HepG2 (cell line): ENCODE results near the gene CCDC86. TPM values are rescaled to one million over a fixed set of nuclear protein-coding genes. Genes with fewer than 3 reads are reported as not detected.

Source experiments
- ATAC-seq: fragments of 200-7000 bp; cut with Tn5 transposase; 3 replicates; pipeline ENCODE4 v1.9.1; 2020; ENCODE audit warnings: mild to moderate bottlenecking, moderate library complexity
- BruUV-seq: library from RNA; stranded (reverse); fragments of 400-500 nt; replicated peaks from 2 replicates; lab custom pipeline; 2021; lab: Mats Ljungman, UMichigan
- CTCF ChIA-PET: fragments of 300-600 bp; formaldehyde crosslinking; extraction: SDS; loops from one replicate; lab custom pipeline; 2021; ENCODE audit warnings: low total read pairs, inconsistent platforms, low intra/inter-chr PET ratio; lab: Yijun Ruan, JAX
- POLR2A ChIA-PET: fragments of 350-600 bp; sonication (Branson Sonifier 250); formaldehyde crosslinking; loops from one replicate; lab custom pipeline; 2020; ENCODE audit warnings: antibody characterized with exemption, inconsistent platforms; lab: Yijun Ruan, JAX
- DNase-seq: peaks from one replicate; pipeline ENCODE4 v3.0.0-alpha.2; 2015; ENCODE audit warnings: low spot score
- FAIRE-seq: peaks from 3 replicates; lab custom pipeline; 2011; peaks lifted over from hg19 to GRCh38; lab: Jason Lieb, UNC
- H2AFZ ChIP-seq: one replicate; pipeline ENCODE4 v1.6.1; 2011; ENCODE audit warnings: low read length, inconsistent platforms
- H3K27ac ChIP-seq: fragments of 300-600 bp; 3 replicates; pipeline ENCODE4 v1.8.0; 2011; ENCODE audit warnings: mixed run types, mild to moderate bottlenecking, mixed read lengths, low read length, inconsistent platforms; ENCODE audit not compliant: insufficient read depth; ENCODE audit errors: extremely low read length
- H3K27me3 ChIP-seq, 2 experiments: fragments of 200-600 bp in 1 of 2; 2 replicates in 1 of 2; 3 replicates in 1 of 2; pipeline versions ENCODE4 v1.6.0 to v1.8.0; 2011; ENCODE audit warnings: low read length in 2 of 2, mild to moderate bottlenecking in 2 of 2, moderate library complexity in 2 of 2, inconsistent platforms in 1 of 2; ENCODE audit not compliant: insufficient read depth in 2 of 2, control insufficient read depth in 1 of 2
- H3K36me3 ChIP-seq, 2 experiments: fragments of 200-600 bp in 1 of 2; replicated peaks in 1 of 2; 2 replicates in 1 of 2; 3 replicates in 1 of 2; pipeline versions ENCODE4 v1.5.1 to v1.8.0; 2011; ENCODE audit warnings: low read length in 2 of 2, inconsistent platforms in 1 of 2; ENCODE audit not compliant: insufficient read depth in 2 of 2, control insufficient read depth in 1 of 2
- H3K4me1 ChIP-seq: 2 replicates; pipeline ENCODE4 v1.5.1; 2012; ENCODE audit warnings: low read length, inconsistent platforms; ENCODE audit not compliant: insufficient read depth
- H3K4me2 ChIP-seq: 2 replicates; pipeline ENCODE4 v1.6.0; 2011; ENCODE audit warnings: low read depth, low read length, inconsistent platforms
- H3K4me3 ChIP-seq, 3 experiments: fragments of 200-600 bp in 1 of 3; sonication (generic), shearing (Covaris generic) in 1 of 3; replicated peaks in 1 of 3; 2 replicates each; pipeline ENCODE4 v1.5.1; 2011 to 2016; ENCODE audit warnings: low read length in 3 of 3, inconsistent platforms in 2 of 3, low read depth in 2 of 3, mild to moderate bottlenecking in 2 of 3, control low read depth in 1 of 3, mixed read lengths in 1 of 3; ENCODE audit not compliant: insufficient read depth in 1 of 3
- H3K79me2 ChIP-seq: one replicate; pipeline ENCODE4 v1.6.1; 2011; ENCODE audit warnings: low read length, inconsistent platforms; ENCODE audit not compliant: insufficient read depth
- H3K9ac ChIP-seq: 2 replicates; pipeline ENCODE4 v1.6.0; 2011; ENCODE audit warnings: mild to moderate bottlenecking, low read depth, low read length, inconsistent platforms; ENCODE audit not compliant: insufficient read depth
- H3K9me3 ChIP-seq: 2 replicates; pipeline ENCODE4 v1.5.1; 2012; ENCODE audit warnings: mild to moderate bottlenecking, low read length
- H4K20me1 ChIP-seq: 2 replicates; pipeline ENCODE4 v1.6.0; 2011; ENCODE audit warnings: inconsistent platforms, mild to moderate bottlenecking, low read length, moderate library complexity; ENCODE audit not compliant: insufficient read depth
- CENPT ChIP-seq: sonication (generic); formaldehyde crosslinking; IDR thresholded peaks from 2 replicates; pipeline ENCODE4 v1.8.0; 2022; ENCODE audit warnings: low read depth, mild to moderate bottlenecking, moderate library complexity, missing genetic modification reagents
- HOXA9 ChIP-seq: sonication (generic); formaldehyde crosslinking; IDR thresholded peaks from 2 replicates; pipeline ENCODE4 v1.8.1; 2022; ENCODE audit warnings: missing genetic modification reagents, mild to moderate bottlenecking, moderate library complexity, borderline replicate concordance
- LCORL ChIP-seq, 2 experiments: fragments of 450-650 bp in 1 of 2; sonication (generic) in 1 of 2; formaldehyde crosslinking in 1 of 2; IDR thresholded peaks; 2 replicates each; pipeline versions ENCODE4 v1.5.0 to v1.6.1; 2017 to 2020; ENCODE audit warnings: antibody characterized with exemption in 1 of 2, missing genetic modification reagents in 1 of 2
- NCOA1 ChIP-seq: sonication (generic); formaldehyde crosslinking; IDR thresholded peaks from 2 replicates; pipeline ENCODE4 v1.9.0; 2021; ENCODE audit warnings: missing genetic modification reagents
- NFIB ChIP-seq: sonication (generic); formaldehyde crosslinking; IDR thresholded peaks from 2 replicates; pipeline ENCODE4 v1.9.0; 2021; ENCODE audit warnings: missing genetic modification reagents, mild to moderate bottlenecking, borderline replicate concordance
- SCMH1 ChIP-seq: sonication (generic); formaldehyde crosslinking; IDR thresholded peaks from 2 replicates; pipeline ENCODE4 v1.9.0; 2021; ENCODE audit warnings: missing genetic modification reagents, mild to moderate bottlenecking, borderline replicate concordance
- ZBTB1 ChIP-seq: sonication (generic); formaldehyde crosslinking; IDR thresholded peaks from 2 replicates; pipeline ENCODE4 v1.4.0; 2020; ENCODE audit warnings: missing genetic modification reagents, borderline replicate concordance
- ZNF282 ChIP-seq: fragments of 450-650 bp; IDR thresholded peaks from 2 replicates; pipeline ENCODE4 v1.6.1; 2018; ENCODE audit not compliant: partially characterized antibody
- ZNF460 ChIP-seq: sonication (generic); formaldehyde crosslinking; IDR thresholded peaks from 2 replicates; pipeline ENCODE4 v1.5.1; 2020; ENCODE audit warnings: missing genetic modification reagents, mild to moderate bottlenecking, borderline replicate concordance
- ZNF569 ChIP-seq: sonication (generic); formaldehyde crosslinking; IDR thresholded peaks from 2 replicates; pipeline ENCODE4 v1.5.0; 2020; ENCODE audit warnings: mild to moderate bottlenecking, missing genetic modification reagents, moderate library complexity, borderline replicate concordance
- ZNF660 ChIP-seq: sonication (generic); formaldehyde crosslinking; IDR thresholded peaks from 2 replicates; pipeline ENCODE4 v1.5.1; 2020; ENCODE audit warnings: mild to moderate bottlenecking, low read depth, missing genetic modification reagents, borderline replicate concordance
- ZNF780A ChIP-seq: sonication (generic); formaldehyde crosslinking; IDR thresholded peaks from 2 replicates; pipeline ENCODE4 v1.8.0; 2022; ENCODE audit warnings: mild to moderate bottlenecking, missing genetic modification reagents, moderate library complexity
- ZSCAN29 ChIP-seq: sonication (generic); formaldehyde crosslinking; conservative IDR thresholded peaks from 2 replicates; pipeline ENCODE4 v1.4.0; 2020; ENCODE audit warnings: mild to moderate bottlenecking, missing genetic modification reagents
- ZSCAN9 ChIP-seq: IDR thresholded peaks from 2 replicates; pipeline ENCODE4 v1.6.1; 2016; ENCODE audit warnings: borderline replicate concordance
- WGBS: methylation state at CpG from one replicate; pipeline ENCODE4 v1.1.6; 2017; ENCODE audit warnings: low lambda C conversion rate; 5-methylcytosine and 5-hydroxymethylcytosine counted together
- in situ Hi-C: cut with HindIII; loops from 2 replicates; pipeline ENCODE4 v1.10.0; 2017; ENCODE audit warnings: low pct_unique_long_range_greater_than_20kb; ENCODE audit not compliant: extremely low pct_ligation_motif_present
- intact Hi-C: fragments of 100-400 bp; cut with micrococcal nuclease; formaldehyde crosslinking; loops from one replicate; pipeline ENCODE4 v1.10.0; 2022; ENCODE audit not compliant: unreplicated experiment
- polyA plus RNA-seq, 8 experiments: library from polyadenylated mRNA; depleted of rRNA in 3 of 8; stranded (reverse) in 7 of 8; unstranded in 1 of 8; fragments of >200 nt; fragmentation: Illumina TruSeq in 4 of 8; extraction: Trizol in 4 of 8; gene quantifications; 2 replicates each; pipeline versions ENCODE4 v1.2.1 to v1.2.3, GENCODE V29; 2011 to 2016; ENCODE audit warnings: low read depth in 4 of 8, missing spikeins in 1 of 8, mixed read lengths in 1 of 8; ENCODE audit not compliant: insufficient read depth in 1 of 8
- total RNA-seq, 5 experiments: library from RNA; depleted of rRNA; stranded (reverse); fragments of >200 nt; fragmentation: Illumina TruSeq; extraction: Trizol; gene quantifications; 2 replicates each; pipeline ENCODE4 v1.2.3, GENCODE V29; 2016; ENCODE audit warnings: low read depth in 1 of 5
- TF ChIP-seq, protein P1 (sequence below): sonication (generic); formaldehyde crosslinking; IDR thresholded peaks from 2 replicates; pipeline ENCODE4 v1.9.0; 2021; ENCODE audit warnings: missing genetic modification reagents, mild to moderate bottlenecking, borderline replicate concordance
- TF ChIP-seq, protein P2 (sequence below): sonication (generic); formaldehyde crosslinking; conservative IDR thresholded peaks from 2 replicates; pipeline ENCODE4 v1.4.0; 2020; ENCODE audit warnings: missing genetic modification reagents
- TF ChIP-seq, protein P3 (sequence below): sonication (generic); formaldehyde crosslinking; IDR thresholded peaks from 2 replicates; pipeline ENCODE4 v1.9.0; 2021; ENCODE audit warnings: missing genetic modification reagents, borderline replicate concordance

CCDC86 gene
- total and polyA plus RNA-seq, 2 of the 13 experiments (the other 11 are each of a cell fraction or from before 2014, with no cell fraction given) = 33.8 to 37.6 TPM

DNA sequence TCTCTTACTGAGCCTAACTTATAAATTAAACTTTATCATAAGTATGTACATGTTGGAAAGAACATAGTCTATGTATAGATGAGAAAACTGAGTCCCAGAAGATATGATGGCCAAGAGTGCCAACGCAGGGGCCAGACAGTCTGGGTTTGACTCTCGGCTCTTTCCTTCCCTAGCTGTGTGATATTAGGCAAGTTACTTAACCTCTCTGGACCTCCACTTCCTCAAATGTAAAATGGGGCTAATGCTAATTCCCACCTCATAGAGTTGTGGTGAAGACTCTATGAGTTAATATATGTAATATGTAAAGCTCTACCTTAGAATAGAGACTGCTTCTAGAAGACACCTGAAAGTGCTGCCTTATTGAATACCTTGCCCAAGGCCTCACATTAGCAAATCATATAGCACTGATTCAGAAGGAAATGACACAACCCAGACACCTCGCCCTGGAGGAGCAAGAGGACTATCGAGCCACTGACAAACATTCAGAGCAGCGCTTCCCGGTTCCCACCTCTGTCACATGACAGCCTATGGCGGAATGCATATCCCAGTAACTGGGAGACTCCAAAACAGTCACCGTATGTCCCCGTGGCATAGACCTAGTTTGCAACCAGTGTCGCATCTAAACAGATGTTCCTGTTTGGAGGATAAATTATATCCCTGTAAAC is 11.3 kb upstream of the CCDC86 start:
- Histone ChIP-seq H3K9me3 (no peaks in the 10 kb centered on the region), H3K27ac (no peak overlapping the region), H3K4me1 (peaks cover 12% of the 10 kb centered on the region; the same call in 1 of the 2 replicates), H3K27me3 (peaks cover 0 to 16% of the 10 kb centered on the region in 2 experiments; a peak in 2 of 5 replicates), H4K20me1 (no peaks in the 10 kb centered on the region), H3K79me2 (no peaks in the 10 kb centered on the region), H3K9ac (no peak overlapping the region), H3K36me3 (no peaks in the 10 kb centered on the region), H3K4me2 (no peak overlapping the region), H3K4me3 (no peak overlapping the region), H2AFZ (no peak overlapping the region)
- ATAC-seq (peak; percentile 20; the same call in 2 of the 3 replicates), FAIRE-seq (no peak), DNase-seq (no peak)
- POLR2A ChIA-PET = interaction anchor here (0.6 to 2.2 kb wide), 2 partner anchors 57 to 59 kb away, joined by 3 to 13 read pairs; no protein-coding TSS in a partner anchor
- intact Hi-C loops = loop anchor here (1.0 kb wide), 2 partner anchors 57 to 69 kb away; no protein-coding TSS in a partner anchor
- CTCF ChIA-PET = interaction anchor here (0.9 to 5.3 kb wide), 4 partner anchors 26 to 343 kb away, joined by 3 to 81 read pairs (median 12); no protein-coding TSS in a partner anchor
- no TSS peak for BruUV-seq
- in situ Hi-C loops = loop anchor here (5.0 kb wide), 1 partner anchor 62 kb away; no protein-coding TSS in a partner anchor
- whole genome bisulfite sequencing = 5% methylated on average over 6 of the region's 10 CpGs
- TF ChIP-seq, protein P1, sequence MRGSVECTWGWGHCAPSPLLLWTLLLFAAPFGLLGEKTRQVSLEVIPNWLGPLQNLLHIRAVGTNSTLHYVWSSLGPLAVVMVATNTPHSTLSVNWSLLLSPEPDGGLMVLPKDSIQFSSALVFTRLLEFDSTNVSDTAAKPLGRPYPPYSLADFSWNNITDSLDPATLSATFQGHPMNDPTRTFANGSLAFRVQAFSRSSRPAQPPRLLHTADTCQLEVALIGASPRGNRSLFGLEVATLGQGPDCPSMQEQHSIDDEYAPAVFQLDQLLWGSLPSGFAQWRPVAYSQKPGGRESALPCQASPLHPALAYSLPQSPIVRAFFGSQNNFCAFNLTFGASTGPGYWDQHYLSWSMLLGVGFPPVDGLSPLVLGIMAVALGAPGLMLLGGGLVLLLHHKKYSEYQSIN (CRISPR knock-in tag) = no peak
- TF ChIP-seq, protein P2, sequence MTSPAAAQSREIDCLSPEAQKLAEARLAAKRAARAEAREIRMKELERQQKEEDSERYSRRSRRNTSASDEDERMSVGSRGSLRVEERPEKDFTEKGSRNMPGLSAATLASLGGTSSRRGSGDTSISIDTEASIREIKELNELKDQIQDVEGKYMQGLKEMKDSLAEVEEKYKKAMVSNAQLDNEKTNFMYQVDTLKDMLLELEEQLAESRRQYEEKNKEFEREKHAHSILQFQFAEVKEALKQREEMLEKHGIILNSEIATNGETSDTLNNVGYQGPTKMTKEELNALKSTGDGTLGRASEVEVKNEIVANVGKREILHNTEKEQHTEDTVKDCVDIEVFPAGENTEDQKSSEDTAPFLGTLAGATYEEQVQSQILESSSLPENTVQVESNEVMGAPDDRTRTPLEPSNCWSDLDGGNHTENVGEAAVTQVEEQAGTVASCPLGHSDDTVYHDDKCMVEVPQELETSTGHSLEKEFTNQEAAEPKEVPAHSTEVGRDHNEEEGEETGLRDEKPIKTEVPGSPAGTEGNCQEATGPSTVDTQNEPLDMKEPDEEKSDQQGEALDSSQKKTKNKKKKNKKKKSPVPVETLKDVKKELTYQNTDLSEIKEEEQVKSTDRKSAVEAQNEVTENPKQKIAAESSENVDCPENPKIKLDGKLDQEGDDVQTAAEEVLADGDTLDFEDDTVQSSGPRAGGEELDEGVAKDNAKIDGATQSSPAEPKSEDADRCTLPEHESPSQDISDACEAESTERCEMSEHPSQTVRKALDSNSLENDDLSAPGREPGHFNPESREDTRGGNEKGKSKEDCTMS (CRISPR knock-in tag) = no peak
- no peak for TF ChIP-seq ZNF460
- TF ChIP-seq ZSCAN9 (CRISPR knock-in tag) = no peak
- no peak for TF ChIP-seq ZNF780A (CRISPR knock-in tag)
- no peak for TF ChIP-seq ZBTB1 (CRISPR knock-in tag)
- TF ChIP-seq ZNF569 (CRISPR knock-in tag) = no peak
- TF ChIP-seq HOXA9 (CRISPR knock-in tag) = no peak
- TF ChIP-seq NCOA1 (CRISPR knock-in tag) = no peak
- TF ChIP-seq ZNF282 = no peak
- TF ChIP-seq ZNF660 (CRISPR knock-in tag) = no peak
- no peak for TF ChIP-seq CENPT (CRISPR knock-in tag)
- TF ChIP-seq NFIB (CRISPR knock-in tag) = no peak
- no peak for TF ChIP-seq LCORL (IDR thresholded peaks at IDR 0.05)
- TF ChIP-seq LCORL (CRISPR knock-in tag; IDR thresholded peaks at IDR 0.05) = no peak
- TF ChIP-seq ZSCAN29 = no peak
- TF ChIP-seq, protein P3, sequence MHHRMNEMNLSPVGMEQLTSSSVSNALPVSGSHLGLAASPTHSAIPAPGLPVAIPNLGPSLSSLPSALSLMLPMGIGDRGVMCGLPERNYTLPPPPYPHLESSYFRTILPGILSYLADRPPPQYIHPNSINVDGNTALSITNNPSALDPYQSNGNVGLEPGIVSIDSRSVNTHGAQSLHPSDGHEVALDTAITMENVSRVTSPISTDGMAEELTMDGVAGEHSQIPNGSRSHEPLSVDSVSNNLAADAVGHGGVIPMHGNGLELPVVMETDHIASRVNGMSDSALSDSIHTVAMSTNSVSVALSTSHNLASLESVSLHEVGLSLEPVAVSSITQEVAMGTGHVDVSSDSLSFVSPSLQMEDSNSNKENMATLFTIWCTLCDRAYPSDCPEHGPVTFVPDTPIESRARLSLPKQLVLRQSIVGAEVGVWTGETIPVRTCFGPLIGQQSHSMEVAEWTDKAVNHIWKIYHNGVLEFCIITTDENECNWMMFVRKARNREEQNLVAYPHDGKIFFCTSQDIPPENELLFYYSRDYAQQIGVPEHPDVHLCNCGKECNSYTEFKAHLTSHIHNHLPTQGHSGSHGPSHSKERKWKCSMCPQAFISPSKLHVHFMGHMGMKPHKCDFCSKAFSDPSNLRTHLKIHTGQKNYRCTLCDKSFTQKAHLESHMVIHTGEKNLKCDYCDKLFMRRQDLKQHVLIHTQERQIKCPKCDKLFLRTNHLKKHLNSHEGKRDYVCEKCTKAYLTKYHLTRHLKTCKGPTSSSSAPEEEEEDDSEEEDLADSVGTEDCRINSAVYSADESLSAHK (CRISPR knock-in tag) = no peak
- no peak for TF ChIP-seq SCMH1
